Esophagus muscularis mucosa (tissue), 3 donors: Measurements from ENCODE around the gene RNF40.

Source experiments
- POLR2A ChIP-seq: fragments of 450-650 bp; IDR thresholded peaks from one replicate; pipeline ENCODE4 v1.6.1; 2017; ENCODE audit warnings: antibody characterized with exemption, moderate library complexity, mild to moderate bottlenecking, low read depth
- TF ChIP-seq, protein P1 (sequence below), 3 experiments: fragments of 200-600 bp in 2 of 3; fragments of 450-650 bp in 1 of 3; sonication (generic) in 2 of 3; IDR thresholded peaks; one replicate each; pipeline ENCODE4 v1.5.1; 2017 to 2019; ENCODE audit warnings: antibody characterized with exemption in 3 of 3, mild to moderate bottlenecking in 2 of 3, moderate library complexity in 1 of 3

DNA sequence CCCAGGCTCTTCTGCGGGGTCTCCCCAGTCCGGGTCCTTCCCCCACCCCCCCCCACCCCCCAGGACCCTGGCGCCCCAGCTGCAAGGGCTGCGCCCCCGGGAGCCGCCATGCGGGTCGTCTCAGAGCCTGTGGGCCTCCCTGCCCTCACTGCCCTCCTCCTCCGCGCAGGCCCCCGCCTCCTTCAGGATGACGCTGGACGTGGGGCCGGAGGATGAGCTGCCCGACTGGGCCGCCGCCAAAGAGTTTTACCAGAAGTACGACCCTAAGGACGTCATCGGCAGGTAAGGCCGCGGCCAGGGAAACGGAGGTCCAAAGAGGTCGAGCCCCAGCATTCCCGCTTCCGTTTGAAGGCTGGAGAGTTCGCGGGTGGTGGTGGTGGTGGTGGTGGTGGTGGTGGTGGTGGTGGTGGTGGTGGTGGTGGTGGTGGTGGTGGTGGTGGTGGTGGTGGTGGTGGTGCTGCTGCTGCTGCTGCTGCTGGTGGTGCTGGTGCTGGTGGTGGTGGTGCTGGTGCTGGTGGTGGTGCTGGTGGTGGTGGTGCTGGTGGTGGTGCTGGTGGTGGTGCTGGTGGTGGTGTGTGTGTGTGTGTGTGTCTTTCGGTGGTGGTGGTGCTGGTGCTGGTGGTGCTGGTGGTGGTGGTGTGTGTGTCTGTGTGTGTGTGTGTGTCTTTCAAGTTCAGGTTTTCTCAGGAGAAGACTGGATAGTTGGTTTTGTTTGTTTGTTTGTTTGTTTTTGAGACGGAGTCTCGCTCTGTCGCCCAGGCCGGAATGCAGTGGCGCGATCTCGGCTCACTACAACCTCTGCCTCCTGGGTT is 13.3 kb upstream of the RNF40 start:
- TF ChIP-seq, protein P1, sequence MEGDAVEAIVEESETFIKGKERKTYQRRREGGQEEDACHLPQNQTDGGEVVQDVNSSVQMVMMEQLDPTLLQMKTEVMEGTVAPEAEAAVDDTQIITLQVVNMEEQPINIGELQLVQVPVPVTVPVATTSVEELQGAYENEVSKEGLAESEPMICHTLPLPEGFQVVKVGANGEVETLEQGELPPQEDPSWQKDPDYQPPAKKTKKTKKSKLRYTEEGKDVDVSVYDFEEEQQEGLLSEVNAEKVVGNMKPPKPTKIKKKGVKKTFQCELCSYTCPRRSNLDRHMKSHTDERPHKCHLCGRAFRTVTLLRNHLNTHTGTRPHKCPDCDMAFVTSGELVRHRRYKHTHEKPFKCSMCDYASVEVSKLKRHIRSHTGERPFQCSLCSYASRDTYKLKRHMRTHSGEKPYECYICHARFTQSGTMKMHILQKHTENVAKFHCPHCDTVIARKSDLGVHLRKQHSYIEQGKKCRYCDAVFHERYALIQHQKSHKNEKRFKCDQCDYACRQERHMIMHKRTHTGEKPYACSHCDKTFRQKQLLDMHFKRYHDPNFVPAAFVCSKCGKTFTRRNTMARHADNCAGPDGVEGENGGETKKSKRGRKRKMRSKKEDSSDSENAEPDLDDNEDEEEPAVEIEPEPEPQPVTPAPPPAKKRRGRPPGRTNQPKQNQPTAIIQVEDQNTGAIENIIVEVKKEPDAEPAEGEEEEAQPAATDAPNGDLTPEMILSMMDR (IDR thresholded peaks at IDR 0.05), result no peak
- TF ChIP-seq POLR2A, result no peak
